Stimulated activated CD8-positive, alpha-beta memory T cell treated with anti-CD3 and anti-CD28 coated beads, Interleukin-12 subunit alpha, Interleukin-12 subunit beta, amount 100 ng/mL, for 24 hours (primary cell): ENCODE data around the gene TSPAN18.

ENCODE experiments used
- DNase-seq: peaks from one replicate; pipeline ENCODE4 v3.0.0-alpha.2; 2020; ENCODE audit errors: extremely low read depth

TSPAN18 gene

DNA sequence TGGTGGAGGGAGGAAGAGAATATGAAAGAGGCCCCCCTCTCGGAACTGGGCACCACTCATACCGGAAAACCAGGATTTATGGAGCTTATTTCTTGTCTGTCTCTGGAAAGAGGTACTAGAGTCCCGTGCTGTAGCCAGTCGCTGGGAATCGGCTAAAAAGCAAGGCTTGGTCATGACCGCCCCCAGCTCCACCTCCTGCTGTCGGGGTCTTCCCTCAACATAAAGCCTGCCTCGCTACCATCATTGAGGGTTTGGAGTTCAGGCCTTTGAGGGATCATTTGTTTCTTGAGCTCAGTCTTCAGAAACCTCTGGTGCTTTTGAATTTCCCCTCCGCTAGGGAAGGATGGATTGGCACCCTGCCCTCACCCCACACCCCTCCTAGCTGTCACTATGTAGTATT, 97.1 kb downstream of the TSPAN18 start:
- DNase-seq: no peak

DNA sequence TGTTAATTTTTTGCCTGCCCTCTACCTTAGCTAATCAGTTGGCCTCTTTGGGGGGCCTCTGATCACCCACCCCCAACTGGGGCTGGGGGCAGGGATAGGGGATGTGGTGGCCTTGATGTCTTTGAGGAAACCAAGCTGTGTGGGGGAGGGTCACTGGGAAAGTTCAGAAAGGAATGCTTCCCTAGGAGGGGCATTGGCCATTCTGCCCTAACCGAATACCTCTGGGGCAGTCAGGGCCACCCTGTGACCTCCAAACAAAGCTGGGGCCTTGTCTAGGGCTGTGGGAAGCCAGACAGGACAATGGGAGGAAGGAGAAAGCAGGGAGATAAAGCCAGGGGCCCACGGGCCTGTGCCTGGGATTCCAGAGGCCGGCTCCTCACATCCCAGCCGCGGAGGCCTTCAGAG, 97.5 kb downstream of the TSPAN18 start:
- no peak for DNase-seq

DNA sequence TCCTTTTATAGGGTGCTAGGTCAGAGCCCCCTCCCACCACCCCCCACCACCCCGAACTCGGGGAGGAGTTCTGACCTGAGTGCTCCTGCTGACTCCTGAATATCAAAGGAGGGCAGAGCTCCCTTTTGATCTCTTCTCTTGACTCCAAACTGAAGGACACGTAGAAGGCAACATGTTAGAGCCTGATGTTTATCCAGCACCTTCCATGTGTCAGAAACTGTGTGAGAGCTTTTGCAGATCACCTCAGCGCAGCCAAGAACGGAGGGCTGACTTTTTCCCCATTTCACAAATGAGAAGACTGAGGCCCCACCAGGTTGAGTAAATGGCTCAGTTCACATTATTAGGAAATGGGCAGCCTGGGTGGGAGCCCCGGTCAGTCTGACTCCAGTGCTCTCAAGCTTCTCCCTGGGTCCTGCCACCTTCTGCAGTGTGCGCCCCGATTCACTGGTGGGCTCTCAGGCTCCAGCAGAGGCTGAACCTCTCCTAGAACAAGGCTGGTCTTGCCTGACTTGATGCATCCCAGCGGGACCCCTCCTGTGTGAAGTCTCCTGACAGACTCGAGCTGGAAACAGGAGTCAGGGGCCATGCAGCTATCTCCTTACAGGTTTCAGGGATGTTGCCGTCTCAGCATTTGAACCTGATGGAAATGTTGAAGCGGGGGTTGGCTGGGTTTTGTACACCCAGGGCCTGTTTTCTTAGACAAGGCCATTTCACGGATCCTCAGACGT, 98.5 kb downstream of the TSPAN18 start:
- no peak for DNase-seq

DNA sequence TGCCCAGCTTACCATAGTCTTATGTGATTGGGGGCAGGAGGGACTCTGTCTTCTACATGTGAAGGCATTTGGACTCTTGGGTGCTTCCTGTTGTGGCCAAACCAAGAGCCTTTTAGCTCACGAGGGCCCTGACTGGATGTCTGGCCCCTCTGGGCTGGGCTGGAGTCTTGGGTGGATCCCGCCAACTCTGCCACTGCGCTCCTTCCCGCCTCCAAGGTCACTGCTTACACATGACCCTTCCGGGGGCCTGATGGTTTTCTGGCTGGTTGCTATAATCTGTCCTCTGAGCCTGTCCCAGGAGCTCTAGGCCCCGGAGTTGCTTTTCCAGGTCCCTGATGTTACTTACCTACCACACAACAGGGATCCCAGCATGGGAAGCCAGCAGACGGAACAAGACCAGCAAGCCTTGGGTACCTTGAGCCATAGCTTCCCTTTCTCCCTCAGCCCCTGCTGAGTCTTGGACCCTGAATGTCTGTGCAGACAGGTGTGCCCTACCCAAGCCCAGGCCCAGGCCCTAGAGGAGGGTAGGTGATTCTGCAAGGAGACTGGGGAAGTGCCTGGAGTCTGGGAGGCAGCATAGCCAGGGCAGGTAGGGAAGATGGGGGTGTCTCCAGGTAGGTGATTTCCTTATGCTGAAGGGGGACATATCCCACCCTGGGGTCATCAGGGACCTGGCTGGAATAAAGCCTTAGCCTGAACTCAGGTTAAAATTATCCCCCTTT, 100.3 kb downstream of the TSPAN18 start:
- DNase-seq: no peak

DNA sequence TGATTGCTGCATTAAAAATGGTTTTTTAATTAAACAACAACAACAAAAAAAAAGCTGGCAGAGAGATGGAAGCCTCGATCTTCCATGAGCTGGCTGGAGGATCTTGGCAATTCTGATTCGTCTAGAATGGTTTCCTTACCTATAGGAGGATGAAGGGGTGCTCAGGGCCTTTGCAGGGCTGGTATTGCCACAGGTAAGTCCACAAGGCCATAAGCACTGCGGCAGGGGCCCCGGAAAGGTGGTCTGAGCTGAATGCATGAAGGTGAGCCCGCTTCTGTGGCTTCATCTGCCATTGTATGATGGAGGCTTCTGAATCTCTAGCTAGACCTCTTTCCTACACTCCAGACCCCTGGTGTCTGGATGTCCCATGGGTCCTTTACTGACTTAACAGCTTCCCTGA, 101.5 kb downstream of the TSPAN18 start:
- DNase-seq: no peak

DNA sequence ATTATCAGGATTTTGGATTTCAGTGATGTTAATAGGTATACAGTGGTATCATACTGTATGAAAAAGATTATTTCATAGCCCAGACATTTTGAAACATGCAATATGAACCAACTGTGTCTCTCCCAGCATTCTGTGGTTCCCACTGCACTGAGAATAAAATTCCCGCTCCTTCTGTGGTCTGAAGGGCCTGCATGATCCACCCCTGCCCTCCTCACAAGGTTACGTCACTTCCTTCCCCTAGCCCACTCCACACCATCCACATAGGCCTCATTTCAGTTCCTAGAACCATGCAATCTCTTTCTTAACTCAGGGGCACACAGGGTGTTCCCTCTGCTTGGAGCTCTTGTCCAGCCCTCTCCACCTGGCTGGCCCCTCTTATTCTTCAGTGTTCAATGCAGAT, 103.1 kb downstream of the TSPAN18 start:
- DNase-seq: no peak

DNA sequence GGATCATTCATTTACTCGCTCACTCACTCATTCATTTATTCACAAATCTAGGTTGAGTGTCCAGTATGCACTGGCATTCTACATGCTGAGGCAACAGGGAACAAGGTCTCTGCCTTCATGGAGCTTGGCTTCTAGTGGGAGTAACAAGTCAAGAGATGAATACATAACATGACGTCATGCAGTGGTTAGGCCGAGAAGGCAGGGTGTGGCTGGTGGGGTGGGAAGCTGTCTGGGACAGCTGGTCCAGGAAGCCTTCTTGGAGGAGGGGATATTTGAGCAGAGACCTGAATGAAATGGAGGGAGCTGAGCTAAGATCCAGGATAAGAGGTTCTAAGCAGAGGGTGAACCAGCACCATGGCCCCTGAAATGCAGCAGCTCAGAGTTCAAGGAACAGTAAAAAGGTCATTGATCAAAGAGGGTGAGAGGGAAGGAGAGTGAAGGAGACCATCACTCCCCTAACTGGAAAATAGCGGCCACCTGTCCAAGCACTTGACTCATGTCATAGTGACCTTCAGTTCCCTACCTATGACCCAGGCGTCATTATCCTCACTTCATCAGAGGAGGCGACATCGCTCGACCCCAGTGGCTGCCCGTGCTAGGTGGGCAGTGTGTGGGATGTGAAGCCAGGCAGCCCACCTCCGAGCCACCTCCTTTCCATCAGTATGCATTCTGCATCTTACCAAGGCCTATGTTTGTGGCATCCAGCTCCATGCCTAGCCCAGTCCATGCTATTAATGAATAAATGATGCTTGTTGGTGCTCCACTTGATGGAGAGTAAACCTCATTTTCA, 105.0 kb downstream of the TSPAN18 start:
- DNase-seq: no peak

DNA sequence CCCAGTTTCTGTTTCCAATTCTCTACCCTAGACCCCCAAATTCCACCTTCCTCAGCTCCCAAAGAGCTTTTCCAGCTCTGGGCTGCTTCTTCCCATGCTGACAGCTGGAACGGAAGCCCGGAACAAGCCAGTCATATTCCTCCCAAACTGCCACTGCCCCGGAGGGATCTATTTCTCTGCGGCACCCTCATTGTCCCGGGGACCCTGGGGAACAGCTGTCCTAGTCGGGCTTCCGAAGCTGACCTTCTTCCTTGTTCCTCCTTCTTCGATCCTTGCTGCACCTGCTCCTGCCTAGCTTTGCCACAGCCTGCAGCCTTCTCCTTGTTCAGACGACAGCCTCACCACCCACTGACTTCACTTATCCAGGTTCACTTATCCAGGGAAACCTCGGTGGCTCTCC, 105.7 kb downstream of the TSPAN18 start:
- DNase-seq: no peak

DNA sequence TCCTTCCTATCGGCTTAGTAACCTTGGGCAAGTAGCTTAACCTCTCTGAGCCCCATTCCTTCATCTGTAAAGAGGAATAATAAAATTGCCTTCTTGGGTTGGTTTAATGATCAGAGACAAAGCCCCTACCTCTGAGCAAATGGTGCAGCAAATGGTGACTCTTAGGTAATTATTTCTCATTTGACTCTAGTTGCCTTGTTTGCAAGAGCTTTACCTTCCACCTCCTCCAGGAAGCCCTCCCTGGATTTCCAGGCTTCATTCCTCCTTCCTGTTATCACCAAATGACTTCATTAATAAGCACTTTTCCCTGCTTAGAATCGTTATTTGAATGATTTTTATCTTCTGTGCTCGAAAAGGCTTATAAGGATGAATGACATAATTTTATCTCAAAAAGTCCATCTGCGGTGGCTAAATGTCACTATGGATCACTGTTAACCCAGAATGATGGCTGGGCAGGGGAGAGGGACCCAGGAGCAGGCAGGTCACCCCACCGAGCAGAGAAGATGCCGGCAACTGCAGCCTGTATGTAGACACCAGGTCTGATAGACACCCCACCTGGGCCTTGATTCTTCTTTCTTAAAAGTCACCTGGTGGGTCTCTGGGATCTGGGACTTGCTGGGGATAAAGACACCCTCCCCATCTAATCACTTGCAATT, 106.6 kb downstream of the TSPAN18 start:
- DNase-seq: no peak

DNA sequence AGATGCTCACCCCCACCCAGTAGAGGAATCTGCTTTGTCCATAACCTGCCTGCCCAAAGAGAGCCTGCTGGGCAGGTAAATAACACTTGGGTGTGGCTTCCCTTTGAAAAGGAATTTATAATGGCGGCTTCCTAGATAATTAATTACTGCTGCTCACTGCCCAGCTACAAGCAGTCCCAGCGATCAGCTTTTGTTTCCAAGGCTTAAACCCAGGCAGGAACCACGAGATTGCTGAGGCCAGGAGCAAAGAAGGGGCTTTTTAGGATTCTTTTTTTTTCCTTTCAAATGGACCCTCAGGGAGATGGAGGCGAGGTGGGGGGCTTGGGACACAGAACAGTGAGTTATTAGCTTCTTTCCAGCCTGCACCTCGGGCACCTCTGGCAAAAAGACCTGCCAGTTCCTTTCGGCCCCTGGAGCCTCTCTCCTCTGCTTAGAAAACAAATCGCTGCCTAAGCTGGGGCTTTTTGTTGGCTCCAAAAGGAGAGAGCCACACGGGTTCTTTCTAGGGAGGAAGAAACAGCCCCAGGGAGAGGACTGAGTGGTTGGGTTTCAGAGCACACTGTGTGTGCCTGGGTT, 107.2 kb downstream of the TSPAN18 start:
- no peak for DNase-seq

DNA sequence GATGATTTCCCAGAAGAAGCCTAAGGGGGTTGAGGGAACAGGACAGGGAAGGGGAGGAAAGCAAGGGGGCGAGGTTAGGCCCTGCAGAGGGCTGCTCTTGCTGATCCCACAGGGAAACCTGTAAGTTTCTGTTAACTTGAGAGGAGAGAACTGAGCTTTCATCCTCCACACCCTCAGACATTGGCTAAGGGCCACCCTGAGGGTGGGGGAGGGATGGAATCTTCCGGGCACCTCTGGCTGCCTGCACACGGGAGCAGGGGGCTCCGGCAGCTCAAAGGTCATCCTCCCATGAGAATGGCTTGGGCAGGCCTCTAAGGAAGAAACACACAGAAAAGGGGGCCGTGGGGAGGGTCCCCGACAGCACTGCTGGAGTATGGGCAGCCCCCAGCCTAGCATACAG, 108.1 kb downstream of the TSPAN18 start:
- DNase-seq: no peak

DNA sequence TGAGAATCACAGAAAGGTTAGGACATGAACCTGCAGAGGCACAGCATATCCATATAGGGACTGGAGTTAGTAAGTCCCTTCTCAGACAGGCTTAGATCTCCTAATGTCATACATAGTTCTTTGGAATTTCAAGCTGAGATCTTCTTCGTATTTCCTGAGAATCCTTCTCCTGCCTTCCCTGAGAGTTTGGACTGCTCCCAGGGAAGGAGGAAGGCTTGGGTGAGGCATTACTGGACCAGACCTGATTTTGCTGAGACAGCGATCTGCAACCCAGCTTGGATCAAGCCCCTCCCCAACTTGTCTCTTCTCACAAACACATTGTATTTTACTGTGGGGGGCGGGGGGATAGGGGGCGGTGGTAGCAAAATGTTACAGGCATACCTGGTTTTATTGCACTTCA, 108.5 kb downstream of the TSPAN18 start:
- DNase-seq: no peak

DNA sequence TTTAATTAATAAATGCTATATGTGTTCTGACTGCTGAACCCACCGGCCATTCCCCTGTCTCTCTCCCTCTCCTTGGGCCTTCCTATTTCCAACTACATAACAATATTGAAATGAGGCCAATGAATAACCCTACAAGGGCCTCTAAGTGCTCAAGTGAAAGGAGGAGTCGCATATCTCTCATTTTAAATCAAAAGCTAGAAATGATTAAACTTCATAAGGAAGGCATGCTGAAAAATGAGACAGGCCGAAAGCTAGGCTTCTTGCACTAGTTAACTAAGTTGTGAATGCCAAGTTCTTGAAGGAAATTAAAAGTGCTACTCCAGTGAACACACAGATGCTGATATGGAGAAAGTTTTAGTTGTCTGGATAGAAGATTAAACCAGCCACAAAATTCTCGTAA, 109.2 kb downstream of the TSPAN18 start:
- no peak for DNase-seq

DNA sequence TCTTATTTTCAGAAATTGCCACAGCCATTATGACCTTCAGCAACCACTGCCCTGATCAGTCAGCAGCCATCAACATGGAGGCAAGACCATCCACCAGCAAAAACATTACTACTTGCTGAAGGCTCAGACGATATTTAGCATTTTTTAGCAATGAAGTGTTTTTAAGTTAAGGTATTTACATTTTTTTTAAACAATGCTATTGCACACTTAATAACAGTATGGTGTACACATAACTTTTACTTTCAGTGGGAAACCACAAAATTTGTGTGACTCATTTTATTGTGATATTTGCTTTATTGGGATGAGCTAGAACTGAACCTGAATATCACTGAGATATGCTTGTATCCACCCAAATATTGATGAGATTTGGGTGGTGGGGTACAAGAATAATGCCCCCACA, 110.9 kb downstream of the TSPAN18 start:
- DNase-seq: no peak

DNA sequence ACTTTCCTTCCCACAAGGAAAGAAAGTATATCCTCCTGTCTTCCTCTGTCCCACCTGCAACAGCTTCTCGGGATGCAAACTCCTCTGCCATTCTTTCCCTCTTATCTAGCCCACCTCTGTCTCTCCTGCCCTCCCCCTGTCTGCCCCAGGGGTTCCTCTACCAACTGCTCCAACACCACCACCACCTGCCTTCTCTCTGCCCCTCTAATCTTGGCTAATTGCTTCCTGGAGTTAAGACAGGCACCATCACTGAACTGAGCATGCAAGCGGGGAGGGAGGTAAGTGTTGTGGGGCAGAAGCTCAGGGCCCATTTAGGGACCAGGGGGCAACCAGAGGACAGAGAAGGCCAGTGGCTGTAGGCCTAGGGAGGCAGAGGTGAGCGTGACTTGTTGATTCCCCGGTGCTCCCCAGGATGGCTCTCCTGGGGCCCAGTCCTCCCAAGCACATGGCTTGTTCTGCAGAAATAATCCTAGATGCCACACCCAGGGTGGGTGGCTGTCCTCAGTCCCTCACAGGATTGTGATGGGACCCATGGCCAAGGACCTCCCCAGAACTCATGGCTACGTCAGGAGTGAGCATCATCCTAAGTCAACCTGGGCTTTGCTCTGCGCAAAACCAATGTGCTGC, 112.8 kb downstream of the TSPAN18 start:
- no peak for DNase-seq

DNA sequence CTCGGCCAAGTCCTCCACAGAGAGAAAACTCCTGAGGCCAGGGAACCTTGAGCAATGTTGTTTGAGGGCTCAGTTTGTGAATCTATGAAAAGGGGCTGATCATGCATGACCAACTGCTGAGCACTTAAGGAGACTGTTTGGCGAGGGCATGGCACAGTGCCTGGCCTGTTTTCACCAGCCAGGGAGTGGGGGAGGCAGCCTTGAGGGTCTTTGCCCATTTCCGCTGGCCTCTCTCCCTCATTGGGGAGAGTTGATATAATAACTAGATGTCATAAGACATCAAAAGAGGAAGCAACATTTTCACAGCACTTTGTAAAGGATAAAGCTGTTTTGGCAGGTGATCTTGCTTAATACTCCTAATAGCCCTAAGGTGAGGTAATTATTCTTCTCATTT, 113.3 kb downstream of the TSPAN18 start:
- DNase-seq: no peak

DNA sequence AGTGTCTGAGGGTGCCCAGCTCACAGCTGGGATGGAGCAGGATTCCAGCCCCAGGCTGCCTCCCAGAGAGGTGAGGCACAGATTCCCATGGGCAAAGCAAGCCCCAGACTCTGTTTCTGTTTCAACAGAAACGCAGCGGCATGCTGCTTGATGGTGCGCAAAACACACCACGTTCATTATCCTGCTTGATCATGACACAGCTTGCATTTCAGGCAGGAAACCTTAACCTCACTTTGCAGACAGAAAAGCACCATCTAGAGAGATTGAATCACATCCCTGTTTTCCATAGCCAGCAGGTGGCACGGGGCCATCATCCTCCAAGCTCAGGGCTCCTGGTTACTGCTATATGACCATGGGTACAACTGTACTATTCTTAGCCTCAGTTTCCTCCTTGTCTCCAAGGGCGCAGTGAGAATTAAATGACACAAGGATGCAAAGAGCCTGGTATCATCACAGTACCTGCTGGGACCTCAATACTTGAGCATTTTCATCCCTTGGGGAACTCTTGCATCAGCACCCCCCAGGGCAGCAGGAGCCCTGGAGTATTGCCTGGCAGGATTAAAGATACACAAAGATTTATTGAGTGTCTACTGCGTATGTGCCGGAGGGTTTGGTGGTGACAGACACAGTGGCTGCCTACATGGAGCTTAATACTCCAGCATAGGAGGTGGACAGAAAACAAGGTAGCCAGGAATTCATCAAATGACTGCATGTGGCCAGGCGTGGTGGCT, 113.9 kb downstream of the TSPAN18 start:
- no peak for DNase-seq

DNA sequence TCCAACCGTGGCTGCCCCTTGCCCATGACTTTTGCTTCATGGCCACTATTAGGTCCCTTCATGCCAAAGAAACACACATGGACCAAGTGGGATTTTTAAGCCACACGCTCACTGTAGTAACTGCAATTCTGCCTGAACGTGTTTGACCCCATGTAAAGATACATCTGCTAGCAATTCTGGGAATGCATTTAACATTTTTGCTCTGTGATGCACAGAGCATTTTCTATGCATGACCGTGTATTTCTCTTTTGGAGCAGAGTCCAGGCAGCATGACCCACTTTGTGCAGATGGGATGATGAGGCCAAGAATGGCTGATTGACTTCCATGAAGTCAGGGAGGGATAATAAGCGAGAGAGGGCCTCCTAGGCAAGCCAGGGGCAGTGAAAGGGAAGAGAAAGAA, 115.5 kb downstream of the TSPAN18 start:
- no peak for DNase-seq

DNA sequence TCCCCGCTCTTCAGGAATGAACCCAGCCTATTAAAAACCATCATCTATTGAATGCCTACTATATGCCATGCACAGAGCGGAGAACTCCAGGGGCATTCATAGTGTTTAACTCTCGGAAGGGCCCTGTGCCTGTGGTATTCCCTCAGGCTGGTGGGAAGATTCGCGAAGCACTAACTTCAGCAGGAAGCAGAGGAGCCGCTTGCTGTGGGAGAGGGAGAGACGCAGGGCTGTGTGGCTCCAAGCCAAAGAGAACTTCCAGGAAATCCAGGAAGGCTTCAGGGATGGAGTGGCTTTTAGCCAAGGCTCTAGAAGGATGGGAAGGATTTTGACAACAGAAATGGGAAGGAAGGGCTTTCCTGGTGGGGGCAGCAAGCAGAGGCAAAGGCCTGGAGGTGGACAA, 120.1 kb downstream of the TSPAN18 start:
- DNase-seq: no peak

DNA sequence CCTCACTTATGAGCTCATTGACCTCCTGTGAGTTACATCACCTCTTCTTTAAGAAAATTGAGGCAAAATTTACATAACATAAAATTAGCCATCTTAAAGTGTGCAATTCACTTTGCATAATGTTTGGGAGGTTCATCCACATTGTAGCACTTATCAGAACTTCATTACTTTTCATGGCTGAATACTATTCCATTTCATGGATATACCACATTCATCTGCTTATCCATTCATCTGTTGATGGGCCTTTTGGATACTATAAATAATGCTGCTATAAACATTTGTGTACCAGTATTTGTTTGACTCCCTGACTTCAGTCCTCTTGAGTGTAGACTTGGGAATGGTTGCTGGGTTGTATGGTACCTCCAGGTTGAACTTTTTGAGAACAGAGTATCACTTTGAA, 120.6 kb downstream of the TSPAN18 start:
- no peak for DNase-seq
